Testis (tissue), 3 donors: ENCODE measurements around the gene OBSCN. TPM values are rescaled to one million over a fixed set of nuclear protein-coding genes. Genes with fewer than 3 reads are reported as not detected.

ENCODE experiments used
- DNase-seq: peaks from one replicate; pipeline ENCODE4 v3.0.0-alpha.2; 2019
- H3K27ac ChIP-seq, 2 donors: fragments of 200-600 bp; sonication (generic); one replicate each; pipeline ENCODE4 v1.5.1; 2019
- H3K27me3 ChIP-seq: fragments of 200-600 bp; sonication (generic); one replicate; pipeline ENCODE4 v1.5.1; 2019
- H3K36me3 ChIP-seq: fragments of 200-600 bp; sonication (generic); one replicate; pipeline ENCODE4 v1.5.1; 2017; ENCODE audit warnings: low read depth; ENCODE audit errors: missing control alignments
- H3K4me1 ChIP-seq: fragments of 200-600 bp; sonication (generic); one replicate; pipeline ENCODE4 v1.5.1; 2019
- H3K4me3 ChIP-seq, 2 donors: fragments of 200-600 bp; sonication (generic); one replicate each; pipeline ENCODE4 v1.5.1; 2017 to 2019
- H3K9me3 ChIP-seq: fragments of 200-600 bp; sonication (generic); one replicate; pipeline ENCODE4 v1.5.1; 2017
- CTCF ChIP-seq, 3 experiments: fragments of 450-650 bp in 2 of 3; fragments of 200-600 bp in 1 of 3; sonication (generic) in 1 of 3; IDR thresholded peaks; one replicate each; pipeline ENCODE4 v1.5.1; 2016 to 2019; ENCODE audit warnings: antibody characterized with exemption in 3 of 3, mild to moderate bottlenecking in 2 of 3, moderate library complexity in 1 of 3
- POLR2A ChIP-seq: fragments of 450-650 bp; IDR thresholded peaks from one replicate; pipeline ENCODE4 v1.6.1; 2017; ENCODE audit warnings: antibody characterized with exemption, mild to moderate bottlenecking, moderate library complexity
- WGBS, 2 donors: methylation state at CpG; one replicate each; pipeline ENCODE4 v1.1.5; 2018; 5-methylcytosine and 5-hydroxymethylcytosine counted together
- intact Hi-C: fragments of 100-400 bp; cut with DNase I; formaldehyde crosslinking; loops from one replicate; pipeline ENCODE4 v1.15.1; 2023; ENCODE audit warnings: low total_unique reads
- polyA plus RNA-seq: library from polyadenylated mRNA; stranded (reverse); fragments of 350-450 nt; fragmentation: Illumina TruSeq; extraction: RNeasy Lipid Tissue Mini Kit (QIAGEN cat#74804); gene quantifications from one replicate; pipeline ENCODE4 v1.2.3, GENCODE V29; 2014; ENCODE audit warnings: low read depth, low replicate concordance; ENCODE audit not compliant: insufficient read depth
- total RNA-seq, 2 donors: library from RNA; depleted of rRNA; stranded (reverse); fragments of >200 nt; gene quantifications; one replicate each; pipeline ENCODE4 v1.2.3, GENCODE V29; 2016

Gene OBSCN
- total and polyA plus RNA-seq, 3 donors from 2014 or later: 8.3 to 30.0 (median 28.6) TPM

- H3K27ac ChIP-seq: no peak overlapping the region
- TF ChIP-seq CTCF (IDR thresholded peaks at IDR 0.05) (no peak), POLR2A (no peak)
- no peaks in the 10 kb centered on the region for H3K9me3 ChIP-seq
- H3K36me3 ChIP-seq: no peaks in the 10 kb centered on the region
- peak overlapping the region; percentile 33 to 62 for H3K4me3 ChIP-seq
- WGBS, 2 donors: 14 to 18% methylated on average over 23 of the region's 23 CpGs
- intact Hi-C loops: no loop called here
- H3K27me3 ChIP-seq: no peaks in the 10 kb centered on the region
- DNase-seq: no peak
- H3K4me1 ChIP-seq: peaks cover 15% of the 10 kb centered on the region
These were observed 208.0 kb downstream of the OBSCN start for GRCh38 chr1:228415853-228416216.

GRCh38 chr1:228416217-228416933, 208.5 kb downstream of the OBSCN start, which contains the start of gene TRIM17:
TRIM17 (minus strand) TSS chr1:228416861; CDS start chr1:228415072, 1,789 bp downstream.
- no peaks in the 10 kb centered on the region for H3K9me3 ChIP-seq
- WGBS, 2 donors: 0 to 2% methylated on average over 11 to 52 of the region's 59 CpGs
- no peak for DNase-seq
- TF ChIP-seq POLR2A (no peak), CTCF (IDR thresholded peaks at IDR 0.05) (peak in 2 of 3 experiments; percentile 7 to 24)
- intact Hi-C loops: no loop called here
- no peaks in the 10 kb centered on the region for H3K27me3 ChIP-seq
- no peaks in the 10 kb centered on the region for H3K36me3 ChIP-seq
- no peak within 1 kb of the TSS for H3K27ac ChIP-seq
- H3K4me3 ChIP-seq: peak within 1 kb of the TSS; percentile 33 to 62
- peaks cover 15% of the 10 kb centered on the region for H3K4me1 ChIP-seq

GRCh38 chr1:228417061-228417460, 209.2 kb downstream of the OBSCN start:
- no peaks in the 10 kb centered on the region for H3K27me3 ChIP-seq
- peaks cover 15% of the 10 kb centered on the region for H3K4me1 ChIP-seq
- DNase-seq: no peak
- peak overlapping the region in 1 of 2 donors; percentile 62 for H3K4me3 ChIP-seq
- H3K9me3 ChIP-seq: no peaks in the 10 kb centered on the region
- intact Hi-C loops: no loop called here
- no peak overlapping the region for H3K27ac ChIP-seq
- H3K36me3 ChIP-seq: no peaks in the 10 kb centered on the region
- WGBS, 2 donors: 15 to 19% methylated on average over 12 of the region's 12 CpGs
- TF ChIP-seq CTCF (IDR thresholded peaks at IDR 0.05) (no peak), POLR2A (no peak)

- H3K4me3 ChIP-seq: no peak overlapping the region
- no peaks in the 10 kb centered on the region for H3K27me3 ChIP-seq
- no peak overlapping the region for H3K27ac ChIP-seq
- peaks cover 15% of the 10 kb centered on the region for H3K4me1 ChIP-seq
- H3K9me3 ChIP-seq: no peaks in the 10 kb centered on the region
- no peak for DNase-seq
- WGBS, 2 donors: 83 to 88% methylated on average over 7 of the region's 7 CpGs
- TF ChIP-seq POLR2A: no peak
- no peak for TF ChIP-seq CTCF (IDR thresholded peaks at IDR 0.05)
- intact Hi-C loops: no loop called here
- H3K36me3 ChIP-seq: no peaks in the 10 kb centered on the region
These were observed 209.8 kb downstream of the OBSCN start for GRCh38 chr1:228417483-228418203.
